SU-DHL-6 (cell line): Measurements from ENCODE around the gene NOD2.

Source experiments
- H2AFZ ChIP-seq: fragments of 200-600 bp; sonication (generic); 2 replicates; pipeline ENCODE4 v1.6.1; 2014; ENCODE audit warnings: low read depth, mild to moderate bottlenecking, moderate library complexity, mixed read lengths, antibody characterized with exemption, low read length; ENCODE audit not compliant: severe bottlenecking
- H3F3A ChIP-seq: fragments of 200-600 bp; shearing (Covaris generic); 2 replicates; pipeline ENCODE4 v1.6.0; 2016; ENCODE audit warnings: antibody characterized with exemption, mild to moderate bottlenecking; ENCODE audit not compliant: insufficient read depth
- H3K27ac ChIP-seq: fragments of 200-600 bp; sonication (generic); 2 replicates; pipeline ENCODE4 v1.5.1; 2016; ENCODE audit warnings: low read depth, mild to moderate bottlenecking, low read length, moderate library complexity, mixed read lengths
- H3K27me3 ChIP-seq: fragments of 200-600 bp; sonication (generic), shearing (Covaris generic); 2 replicates; pipeline ENCODE4 v1.6.0; 2014; ENCODE audit warnings: mild to moderate bottlenecking, low read length
- H3K36me3 ChIP-seq: fragments of 200-600 bp; sonication (generic); 2 replicates; pipeline ENCODE4 v1.6.1; 2014; ENCODE audit warnings: mild to moderate bottlenecking, low read length, mixed read lengths
- H3K4me2 ChIP-seq: fragments of 300-600, 200-600 bp; shearing (Covaris generic), sonication (generic); 2 replicates; pipeline ENCODE4 v1.6.0; 2014; ENCODE audit warnings: low read length, low read depth, mild to moderate bottlenecking; ENCODE audit not compliant: poor library complexity, severe bottlenecking
- H3K4me3 ChIP-seq: fragments of 200-600 bp; sonication (generic); 2 replicates; pipeline ENCODE4 v1.5.1; 2014; ENCODE audit warnings: antibody characterized with exemption, low read length, mild to moderate bottlenecking, mixed read lengths; ENCODE audit not compliant: insufficient read depth, poor library complexity, severe bottlenecking
- H3K79me2 ChIP-seq: fragments of 200-600 bp; sonication (generic); 2 replicates; pipeline ENCODE4 v1.6.1; 2014; ENCODE audit warnings: mild to moderate bottlenecking, low read length, moderate library complexity; ENCODE audit not compliant: insufficient read depth
- H3K9ac ChIP-seq: fragments of 200-600 bp; sonication (generic); 2 replicates; pipeline ENCODE4 v1.7.0; 2014; ENCODE audit warnings: mild to moderate bottlenecking, low read length
- H3K9me2 ChIP-seq: fragments of 200-600 bp; sonication (generic); replicated peaks from 2 replicates; pipeline ENCODE4 v1.6.1; 2014; ENCODE audit warnings: low read length; ENCODE audit not compliant: insufficient read depth
- H3K9me3 ChIP-seq: fragments of 200-600 bp; sonication (generic); 2 replicates; pipeline ENCODE4 v1.6.1; 2014; ENCODE audit warnings: low read length, mixed read lengths; ENCODE audit not compliant: insufficient read depth
- H4K20me1 ChIP-seq: fragments of 200-600 bp; sonication (generic); 2 replicates; pipeline ENCODE4 v1.6.1; 2014; ENCODE audit warnings: low read depth, mild to moderate bottlenecking, antibody characterized with exemption, low read length, moderate library complexity, mixed read lengths
- CTCF ChIP-seq: fragments of 200-600 bp; sonication (generic); IDR thresholded peaks from one replicate; pipeline ENCODE4 v1.5.1; 2017; ENCODE audit warnings: antibody characterized with exemption, mild to moderate bottlenecking, low read length, moderate library complexity; ENCODE audit not compliant: insufficient read depth, poor library complexity, severe bottlenecking
- EZH2phosphoT487 ChIP-seq: fragments of 200-600 bp; sonication (generic), shearing (Covaris generic); conservative IDR thresholded peaks from 2 replicates; pipeline ENCODE4 v1.6.1; 2018; ENCODE audit warnings: mild to moderate bottlenecking, antibody characterized with exemption, low read length, moderate library complexity, mixed read lengths

NOD2 gene

GRCh38 chr16:50719401-50720337 is 26.3 kb downstream of the NOD2 start:
- H3K9ac ChIP-seq: no peak overlapping the region
- H3K9me2 ChIP-seq: no peaks in the 10 kb centered on the region
- no peak for TF ChIP-seq CTCF
- TF ChIP-seq EZH2phosphoT487: no peak
- H4K20me1 ChIP-seq: no peaks in the 10 kb centered on the region
- H2AFZ ChIP-seq: no peak overlapping the region
- H3K4me3 ChIP-seq: no peak overlapping the region
- H3K9me3 ChIP-seq: peaks cover 9% of the 10 kb centered on the region; the same call in 1 of the 2 replicates
- H3K36me3 ChIP-seq: no peaks in the 10 kb centered on the region
- H3K79me2 ChIP-seq: no peaks in the 10 kb centered on the region
- no peaks in the 10 kb centered on the region for H3K27me3 ChIP-seq
- no peak overlapping the region for H3K4me2 ChIP-seq
- H3K27ac ChIP-seq: no peak overlapping the region
- no peaks in the 10 kb centered on the region for H3F3A ChIP-seq

- no peak overlapping the region for H3K27ac ChIP-seq
- H3K4me3 ChIP-seq: no peak overlapping the region
- H3K9me2 ChIP-seq: no peaks in the 10 kb centered on the region
- no peaks in the 10 kb centered on the region for H4K20me1 ChIP-seq
- H3K9ac ChIP-seq: no peak overlapping the region
- H3K27me3 ChIP-seq: no peaks in the 10 kb centered on the region
- no peaks in the 10 kb centered on the region for H3K36me3 ChIP-seq
- TF ChIP-seq CTCF: no peak
- no peak for TF ChIP-seq EZH2phosphoT487
- H2AFZ ChIP-seq: no peak overlapping the region
- H3F3A ChIP-seq: no peaks in the 10 kb centered on the region
- no peak overlapping the region for H3K4me2 ChIP-seq
- H3K9me3 ChIP-seq: peaks cover 9% of the 10 kb centered on the region; the same call in 1 of the 2 replicates
- H3K79me2 ChIP-seq: no peaks in the 10 kb centered on the region
These were observed 28.4 kb downstream of the NOD2 start for GRCh38 chr16:50721549-50722404.

GRCh38 chr16:50722405-50722737 is 29.0 kb downstream of the NOD2 start:
- TF ChIP-seq CTCF: no peak
- TF ChIP-seq EZH2phosphoT487: no peak

More at GRCh38 chr16:50722405-50722737, 29.0 kb downstream of the NOD2 start:
- Histone ChIP-seq H2AFZ (no peak overlapping the region), H4K20me1 (no peaks in the 10 kb centered on the region), H3K27me3 (no peaks in the 10 kb centered on the region), H3F3A (no peaks in the 10 kb centered on the region), H3K4me3 (no peak overlapping the region), H3K36me3 (no peaks in the 10 kb centered on the region), H3K9me3 (peaks cover 9% of the 10 kb centered on the region; the same call in 1 of the 2 replicates), H3K27ac (no peak overlapping the region), H3K9me2 (no peaks in the 10 kb centered on the region), H3K4me2 (no peak overlapping the region), H3K9ac (no peak overlapping the region), H3K79me2 (no peaks in the 10 kb centered on the region)
